GM23338 (cell line): ENCODE data around the gene RPS21.

Source experiments
- CTCF ChIP-seq, 2 experiments: fragments of 200-600 bp in 1 of 2; sonication (generic) in 1 of 2; conservative IDR thresholded peaks; 2 replicates each; pipeline versions ENCODE4 v1.5.1 to v1.6.1; 2016 to 2017; ENCODE audit warnings: antibody characterized with exemption in 2 of 2, low read depth in 2 of 2, mild to moderate bottlenecking in 2 of 2, moderate library complexity in 1 of 2
- EZH2 ChIP-seq: fragments of 200-600 bp; sonication (generic); IDR thresholded peaks from one replicate; pipeline ENCODE4 v1.8.0; 2017; ENCODE audit warnings: antibody characterized with exemption, mild to moderate bottlenecking, low read depth; ENCODE audit not compliant: unreplicated experiment
- EZH2phosphoT487 ChIP-seq: fragments of 200-600 bp; sonication (generic); IDR thresholded peaks from one replicate; pipeline ENCODE4 v1.8.1; 2018; ENCODE audit warnings: antibody characterized with exemption; ENCODE audit not compliant: unreplicated experiment
- JUNB ChIP-seq: IDR thresholded peaks from one replicate; pipeline ENCODE4 v1.6.1; 2016; ENCODE audit warnings: antibody characterized with exemption; ENCODE audit not compliant: unreplicated experiment
- POLR2AphosphoS5 ChIP-seq: IDR thresholded peaks from 2 replicates; pipeline ENCODE4 v1.6.1; 2016; ENCODE audit warnings: antibody characterized with exemption, low read depth
- STAT1 ChIP-seq: IDR thresholded peaks from one replicate; pipeline ENCODE4 v1.6.1; 2016; ENCODE audit warnings: antibody characterized with exemption; ENCODE audit not compliant: unreplicated experiment
- ZNF331 ChIP-seq: fragments of 250-450 bp; sonication (Bioruptor Pico); IDR thresholded peaks from 2 replicates; pipeline ENCODE4 v1.5.0; 2020; ENCODE audit warnings: low read depth, mild to moderate bottlenecking, moderate library complexity
- TF ChIP-seq, protein P1 (sequence below): IDR thresholded peaks from 2 replicates; pipeline ENCODE4 v1.6.1; 2016; ENCODE audit warnings: antibody characterized with exemption

DNA sequence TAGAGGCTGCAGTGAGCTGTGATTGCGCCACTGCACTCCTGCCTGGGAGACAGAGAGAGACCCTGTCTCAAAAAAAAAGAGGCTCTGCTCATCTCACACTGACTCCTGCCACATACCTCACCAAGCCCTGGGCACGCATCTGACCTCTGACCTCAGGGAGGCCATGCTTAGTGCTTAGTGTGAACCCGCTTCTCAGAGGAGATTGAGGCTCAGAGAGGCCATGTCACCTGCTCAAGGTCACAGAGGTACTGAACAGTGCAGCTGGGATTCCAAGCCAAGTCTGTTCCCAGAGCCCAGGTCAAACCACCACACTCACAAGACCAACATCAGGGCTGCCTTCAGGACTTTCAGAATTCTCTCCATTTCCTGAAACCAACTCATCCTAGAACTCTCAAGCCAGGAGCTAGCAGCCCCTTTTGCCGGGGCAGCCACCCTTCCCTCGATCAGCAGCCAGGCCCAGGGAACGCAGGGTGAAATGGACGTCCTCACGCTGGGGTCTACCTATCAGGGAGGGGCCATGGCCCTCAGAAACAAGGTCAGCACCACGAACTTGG lies 17.3 kb downstream of the RPS21 start:
- no peak for TF ChIP-seq POLR2AphosphoS5
- TF ChIP-seq CTCF (conservative IDR thresholded peaks at IDR 0.05; ENCODE audit: low read depth in 2 of 2), result no peak
- TF ChIP-seq EZH2phosphoT487, result no peak
- no peak for TF ChIP-seq ZNF331 (CRISPR knock-in tag)
- TF ChIP-seq JUNB, result no peak
- no peak for TF ChIP-seq EZH2
- TF ChIP-seq, protein P1, sequence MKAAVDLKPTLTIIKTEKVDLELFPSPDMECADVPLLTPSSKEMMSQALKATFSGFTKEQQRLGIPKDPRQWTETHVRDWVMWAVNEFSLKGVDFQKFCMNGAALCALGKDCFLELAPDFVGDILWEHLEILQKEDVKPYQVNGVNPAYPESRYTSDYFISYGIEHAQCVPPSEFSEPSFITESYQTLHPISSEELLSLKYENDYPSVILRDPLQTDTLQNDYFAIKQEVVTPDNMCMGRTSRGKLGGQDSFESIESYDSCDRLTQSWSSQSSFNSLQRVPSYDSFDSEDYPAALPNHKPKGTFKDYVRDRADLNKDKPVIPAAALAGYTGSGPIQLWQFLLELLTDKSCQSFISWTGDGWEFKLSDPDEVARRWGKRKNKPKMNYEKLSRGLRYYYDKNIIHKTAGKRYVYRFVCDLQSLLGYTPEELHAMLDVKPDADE, result no peak
- TF ChIP-seq STAT1, result no peak
